Kidney tubule cell (primary cell): ENCODE results near the gene TRIO.

Experiments
- DNase-seq: peaks from one replicate; pipeline ENCODE4 v3.0.0-alpha.2; 2018; ENCODE audit warnings: low spot score

The TRIO gene

DNA sequence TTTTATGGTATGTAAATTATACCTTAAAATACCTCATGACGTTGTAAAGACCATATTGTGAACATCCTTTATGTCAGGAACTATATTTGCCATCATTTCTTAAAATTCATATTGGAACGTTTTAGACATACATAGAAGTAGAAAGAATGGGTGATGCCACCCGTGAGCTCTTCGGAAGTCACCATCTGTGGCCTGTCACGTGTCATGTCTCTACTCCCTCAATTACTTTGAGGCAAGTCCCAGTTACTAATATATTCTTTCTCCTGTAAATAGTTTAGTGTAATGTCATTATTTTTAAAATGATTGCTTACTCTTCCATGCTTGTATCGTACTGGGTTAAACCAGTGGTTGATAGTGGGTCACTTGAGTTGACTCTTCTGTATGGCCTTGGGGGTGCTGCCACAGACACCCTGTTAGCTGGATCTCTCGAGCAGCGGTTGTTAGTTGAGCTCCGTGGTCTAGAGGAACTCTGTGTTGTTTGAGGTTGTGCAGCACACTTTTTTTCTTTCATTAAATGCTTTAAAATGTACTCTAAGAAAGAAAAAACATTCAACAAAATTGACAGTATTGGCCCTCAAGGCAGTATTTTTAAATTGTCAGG lies 66.2 kb downstream of the TRIO start:
- DNase-seq = no peak

DNA sequence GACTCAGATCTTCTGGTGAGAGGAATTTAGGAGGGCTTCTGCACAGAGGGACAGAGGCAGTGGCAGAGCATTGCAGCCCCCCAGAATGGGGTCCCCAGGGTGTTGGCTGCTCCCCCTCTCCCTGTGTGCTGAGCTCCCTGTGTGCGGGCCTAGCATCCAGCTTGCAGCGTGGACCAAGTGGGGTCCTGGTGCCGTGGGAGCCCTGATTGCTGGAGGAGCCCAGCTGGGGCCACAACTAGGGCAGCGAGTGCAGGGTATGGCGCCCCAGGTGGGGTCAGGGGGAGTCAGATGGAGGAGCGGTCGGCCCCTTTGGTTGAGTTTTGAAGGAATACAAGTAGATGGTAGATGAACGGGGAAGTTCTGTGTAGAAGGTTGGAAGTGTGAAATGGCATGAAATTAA lies 66.7 kb downstream of the TRIO start:
- no peak for DNase-seq

DNA sequence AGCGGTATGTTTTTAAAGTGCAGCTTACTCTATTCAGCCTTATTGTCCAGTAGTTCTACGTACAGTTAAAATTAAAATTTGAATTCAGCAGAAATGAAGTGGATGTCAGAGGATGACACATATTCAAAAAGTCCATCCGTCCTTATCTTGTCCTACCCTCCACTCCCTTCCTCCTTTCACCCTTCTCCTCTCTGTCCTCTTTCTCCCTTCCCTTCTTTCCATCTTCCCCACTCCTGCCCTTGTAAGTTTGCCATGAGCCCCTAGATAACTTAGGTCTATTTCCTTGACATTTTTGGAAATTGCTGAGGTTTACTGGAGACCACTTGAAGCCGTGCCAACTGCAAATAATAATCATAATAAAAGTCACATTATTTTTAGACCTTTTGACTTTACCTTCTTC lies 67.6 kb downstream of the TRIO start:
- no peak for DNase-seq

DNA sequence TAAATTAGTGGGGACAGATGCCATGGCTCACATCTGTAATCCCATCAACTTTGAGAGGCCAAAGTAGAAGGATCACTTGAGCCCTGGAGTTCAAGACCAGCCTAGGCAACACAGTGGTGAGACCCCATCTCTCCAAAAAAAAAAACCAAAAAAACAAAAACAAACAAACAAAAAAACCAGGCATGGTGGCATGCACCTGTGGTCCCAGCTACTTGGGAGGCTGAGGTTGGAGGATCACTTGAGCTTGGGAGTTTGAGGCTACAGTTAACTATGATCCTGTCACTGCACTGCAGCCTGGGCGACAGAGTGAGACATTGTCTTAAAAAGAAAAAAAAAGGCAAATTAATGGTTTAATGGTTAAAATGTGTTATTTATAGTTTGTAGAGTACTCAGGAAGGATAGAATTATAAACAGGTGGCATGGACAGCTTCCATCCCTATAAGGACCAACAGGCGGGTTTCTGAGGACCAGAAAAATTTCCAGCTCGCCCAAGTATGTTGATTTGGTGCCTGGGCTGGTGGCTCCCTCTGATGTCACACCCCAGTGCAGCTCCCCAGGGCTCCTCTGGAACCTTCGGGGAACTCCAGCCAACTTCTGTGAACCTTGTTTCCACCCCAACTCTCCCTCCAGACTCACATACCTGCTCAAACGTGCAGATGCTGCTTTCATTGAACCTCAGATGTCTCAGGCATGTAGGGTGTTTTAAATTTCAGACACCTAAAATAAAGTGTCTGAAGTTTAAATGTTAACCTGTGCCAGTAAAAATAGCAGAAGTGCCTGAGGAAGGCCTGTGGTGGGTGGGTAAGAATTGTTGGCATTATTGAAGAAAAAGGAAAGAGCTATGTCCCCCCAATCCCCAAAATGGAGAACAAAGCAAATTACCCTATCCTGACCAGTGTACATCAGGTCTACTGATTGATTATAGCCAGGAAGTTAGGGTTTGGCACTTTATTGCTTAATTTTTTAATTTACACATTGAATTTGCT lies 69.0 kb downstream of the TRIO start:
- DNase-seq = peak; percentile 38

DNA sequence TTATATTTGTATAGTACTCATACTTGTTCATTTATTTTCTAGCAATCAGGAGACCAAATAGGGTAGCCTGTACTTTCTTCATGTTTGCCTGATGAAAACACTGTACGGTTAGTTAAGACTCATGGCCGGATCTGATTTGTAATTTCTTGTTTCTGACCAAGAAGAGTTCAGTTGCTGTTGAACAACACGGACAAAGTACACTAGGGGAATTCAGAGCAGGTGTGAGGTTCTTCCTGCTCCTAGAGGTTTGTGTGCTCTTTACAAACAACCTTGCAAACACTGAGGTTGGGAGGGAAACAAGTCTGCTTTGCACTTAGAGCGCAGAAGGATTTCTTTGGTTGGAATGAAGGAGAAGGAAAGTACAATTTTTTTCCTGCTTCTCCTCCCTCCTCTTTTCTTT lies 69.7 kb downstream of the TRIO start:
- DNase-seq = peak; percentile 38

DNA sequence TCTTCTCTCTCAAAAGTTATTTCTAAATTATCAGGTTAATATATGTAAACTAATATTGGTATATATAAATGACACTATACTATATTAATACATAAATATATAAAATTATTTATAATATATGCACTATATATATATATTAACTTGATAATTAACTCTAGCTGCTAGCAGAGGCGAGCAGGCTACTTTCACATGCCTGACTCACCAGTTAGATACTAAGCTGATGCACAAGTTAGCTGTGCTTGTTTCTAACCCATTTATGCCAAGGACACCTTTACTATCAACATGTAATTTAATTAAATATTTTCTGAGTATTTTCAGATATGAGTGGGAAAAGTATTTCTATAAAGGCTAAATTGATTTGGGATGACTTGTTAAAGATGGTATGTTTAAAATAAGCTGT lies 70.1 kb downstream of the TRIO start:
- peak; percentile 36 for DNase-seq

DNA sequence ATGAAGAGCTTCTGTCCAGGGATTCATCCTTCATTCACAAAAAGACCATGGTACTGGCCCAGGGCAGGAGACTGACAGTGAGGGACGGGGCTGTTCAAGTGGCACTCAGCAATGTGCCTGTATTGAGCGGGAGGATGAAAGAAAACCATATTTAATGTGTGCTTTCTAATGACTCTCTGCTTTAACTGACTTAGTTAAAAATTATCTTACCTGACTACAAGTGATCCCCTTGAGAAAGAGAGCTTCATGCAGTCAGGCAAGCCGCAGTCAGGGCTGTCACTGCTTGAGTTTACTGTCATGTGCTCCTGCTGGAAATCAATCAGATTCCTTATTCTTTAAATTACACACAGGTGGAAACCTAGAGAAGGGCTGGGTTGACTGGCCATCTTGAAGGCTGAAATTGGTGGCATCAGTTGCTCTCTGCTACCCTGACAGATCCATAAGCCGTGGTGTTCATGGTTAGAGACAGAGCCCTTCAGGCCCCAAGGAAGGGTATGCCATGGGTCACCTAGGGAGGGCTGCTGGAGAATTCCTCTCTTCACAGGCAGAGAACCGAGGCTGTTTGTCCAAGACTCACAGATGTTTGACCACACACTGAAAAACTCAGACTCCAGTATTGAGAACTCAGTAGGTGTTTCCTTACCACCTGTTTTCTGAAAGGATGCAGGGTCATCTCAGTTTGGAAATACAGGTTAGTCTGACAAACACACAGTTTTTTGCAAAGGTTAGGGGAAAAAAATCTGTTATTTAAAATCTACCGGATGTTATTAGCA lies 70.9 kb downstream of the TRIO start:
- DNase-seq = peak; percentile 56

DNA sequence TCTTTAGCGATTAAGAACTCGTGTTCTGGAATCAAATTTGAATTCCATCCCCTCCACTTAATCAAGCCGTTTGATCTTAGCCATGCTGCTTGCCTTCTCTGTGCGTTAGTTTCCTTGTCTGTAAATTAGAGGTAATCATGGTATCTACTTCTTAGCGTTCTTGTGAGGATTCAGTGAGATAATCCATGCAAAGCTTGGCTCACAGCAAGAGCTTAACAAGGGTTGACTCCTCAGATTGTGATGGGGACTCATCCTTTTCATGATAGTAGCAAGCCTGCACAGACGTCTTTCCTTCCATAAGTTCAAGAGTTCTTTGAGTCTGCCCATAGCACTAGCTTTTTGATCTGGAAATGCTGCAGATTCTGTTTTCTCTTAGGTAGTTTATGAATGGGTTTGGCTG lies 72.8 kb downstream of the TRIO start:
- no peak for DNase-seq

DNA sequence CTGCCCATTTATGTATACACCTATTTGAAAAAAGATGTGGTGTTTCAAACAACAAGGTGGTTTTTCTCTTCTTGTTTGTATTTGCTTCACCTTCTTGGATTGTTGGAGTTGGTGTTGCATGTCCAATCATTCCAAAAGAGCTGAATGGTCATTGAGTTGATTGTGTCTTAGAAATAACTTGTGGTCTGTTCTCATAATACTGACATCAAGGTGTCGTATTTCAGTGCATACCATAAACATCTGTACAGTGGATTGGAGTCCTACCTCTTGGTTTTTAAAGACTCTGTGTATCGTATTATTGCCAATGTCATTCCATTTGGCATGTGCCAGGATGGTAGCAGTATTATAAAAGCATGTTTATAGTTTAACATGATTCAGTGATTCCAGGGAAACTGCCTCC lies 73.2 kb downstream of the TRIO start:
- no peak for DNase-seq

DNA sequence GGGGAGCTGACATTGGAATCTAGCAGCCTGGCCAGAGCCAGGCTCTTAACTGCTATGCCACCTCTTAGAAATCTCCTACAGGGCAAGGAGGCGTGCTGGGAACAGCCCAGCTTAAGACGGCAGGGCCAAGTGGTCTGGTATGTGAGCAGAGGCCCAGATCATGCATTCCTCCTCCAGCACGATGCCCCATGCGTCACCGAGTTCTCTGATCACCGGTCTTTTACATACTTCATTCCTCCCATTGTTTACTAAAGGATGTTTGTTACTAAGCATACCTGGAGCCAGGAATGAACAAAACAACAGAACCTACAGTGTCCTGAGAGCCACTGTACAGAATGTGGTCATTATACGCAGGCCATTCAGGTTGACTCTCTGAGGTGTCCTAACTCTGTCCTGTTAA lies 73.8 kb downstream of the TRIO start:
- peak; percentile 84 for DNase-seq

DNA sequence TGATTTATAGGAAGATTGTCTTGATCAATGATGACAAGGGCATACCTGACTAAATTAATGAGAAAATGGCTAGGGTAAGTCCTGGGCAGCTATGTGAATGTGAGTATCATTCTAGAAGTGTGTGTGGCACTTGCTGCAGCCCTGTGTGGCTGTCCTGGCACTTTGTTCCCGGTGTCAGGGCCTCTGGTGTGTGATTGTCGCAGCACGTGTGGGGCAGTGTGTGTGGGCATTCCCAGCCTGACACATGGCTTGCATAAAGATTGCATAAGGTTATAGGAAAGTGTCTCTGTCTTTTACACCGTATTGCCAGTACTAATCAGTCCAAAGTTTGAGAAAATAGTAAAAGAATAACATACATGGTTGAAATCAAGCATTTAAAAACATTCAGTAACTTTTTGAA lies 74.4 kb downstream of the TRIO start:
- no peak for DNase-seq

DNA sequence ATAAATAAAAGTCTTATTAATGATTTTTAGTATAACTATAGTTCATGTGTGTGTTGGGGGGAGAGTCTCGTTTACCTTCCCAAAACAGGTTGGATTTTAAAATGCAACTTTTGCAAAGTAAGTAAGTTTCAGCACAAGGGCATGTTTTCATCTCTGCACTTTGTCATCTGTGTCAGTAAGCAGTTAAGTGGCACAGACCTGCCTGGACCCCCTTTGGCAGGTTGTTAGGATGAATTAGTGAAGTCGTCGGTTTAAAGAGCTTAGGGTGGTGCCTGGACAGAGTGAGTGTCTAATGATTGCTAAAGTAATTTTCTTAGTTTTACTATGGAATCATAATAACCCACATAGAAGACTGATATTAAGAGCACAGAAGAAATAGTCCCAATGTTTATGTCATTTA lies 74.9 kb downstream of the TRIO start:
- DNase-seq = no peak

DNA sequence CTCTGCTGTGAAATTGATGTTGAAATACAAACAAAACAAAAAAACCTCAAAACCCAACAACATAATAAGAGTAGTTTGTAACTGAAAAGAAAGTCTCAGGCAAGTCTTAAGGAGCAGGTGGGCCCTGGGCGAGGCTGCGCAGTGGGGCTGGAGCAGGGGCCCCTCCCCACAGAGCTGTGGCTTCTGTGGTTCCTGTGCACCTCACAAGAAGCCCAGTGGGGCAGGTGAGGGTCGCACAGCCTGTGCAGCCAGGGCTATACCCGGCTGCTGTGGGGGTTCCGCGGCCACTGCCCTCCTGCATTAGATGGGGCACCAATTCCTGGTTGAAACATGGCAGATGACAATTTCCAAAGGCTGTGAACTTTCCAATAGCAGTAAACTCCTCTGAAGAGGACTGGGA lies 75.3 kb downstream of the TRIO start:
- no peak for DNase-seq

DNA sequence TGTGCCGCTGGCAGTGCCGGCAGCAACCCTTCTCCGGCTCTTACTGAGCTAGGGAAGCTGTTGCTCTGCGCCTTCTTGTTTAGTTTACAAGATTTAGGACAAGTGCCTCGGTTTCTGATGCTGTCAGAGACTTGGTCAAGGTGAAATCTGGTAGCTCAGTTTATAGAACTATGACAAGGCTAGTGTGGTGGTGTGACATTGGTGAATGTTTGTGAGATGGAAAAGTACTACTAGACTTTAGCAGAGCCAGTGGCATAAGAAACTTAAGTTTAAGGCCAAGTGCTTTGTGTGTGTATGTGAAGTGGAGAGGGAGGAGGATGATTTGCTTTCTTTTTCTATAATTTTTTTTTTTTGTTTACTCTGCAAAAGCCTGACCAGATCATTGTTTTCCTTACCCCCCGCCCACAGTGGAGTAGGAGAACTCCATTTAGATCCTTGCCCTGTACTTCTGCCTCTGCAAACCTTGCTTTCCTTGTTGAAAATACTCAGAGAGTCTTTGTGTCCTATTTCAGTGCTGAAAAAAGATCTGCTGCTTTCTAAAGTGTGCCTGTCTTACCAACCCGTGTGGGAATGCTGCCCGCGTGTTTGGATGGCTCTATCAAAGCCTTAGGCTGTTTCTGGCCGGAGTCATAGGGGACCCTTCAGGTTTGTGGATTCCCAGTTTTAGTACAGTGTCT lies 75.9 kb downstream of the TRIO start:
- no peak for DNase-seq

DNA sequence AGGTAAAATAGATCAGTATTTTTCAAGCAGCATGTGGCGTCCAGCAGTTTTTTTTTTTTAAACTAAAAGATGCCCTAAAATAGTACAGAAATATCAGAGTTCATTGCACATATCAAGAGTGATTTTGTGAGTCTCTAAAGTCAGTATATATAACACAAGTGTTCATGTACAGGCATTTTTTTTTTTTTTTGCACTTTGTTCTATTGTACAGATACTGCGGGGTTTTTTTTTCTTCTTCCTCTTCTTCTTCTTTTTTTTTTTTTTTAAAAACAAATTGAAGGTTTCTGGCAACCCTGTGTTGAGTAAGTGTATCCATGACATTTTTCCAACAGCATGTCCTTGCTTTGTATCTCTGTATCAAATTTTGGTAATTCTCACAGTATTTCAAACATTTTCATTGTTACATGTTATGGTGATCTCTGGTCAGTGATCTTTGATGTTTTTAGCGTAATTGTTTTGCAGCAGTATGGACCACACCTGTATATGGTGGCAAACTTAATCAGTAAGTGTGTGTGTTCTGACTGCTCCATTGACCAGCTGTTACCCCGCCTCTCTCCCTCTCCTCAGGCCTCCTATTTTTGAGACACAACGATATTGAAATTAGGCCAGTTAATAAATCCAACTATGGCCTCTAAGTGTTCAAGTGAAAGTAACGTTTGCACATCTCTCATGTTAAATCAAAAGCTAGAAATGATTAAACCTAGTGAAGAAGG lies 76.8 kb downstream of the TRIO start:
- no peak for DNase-seq

DNA sequence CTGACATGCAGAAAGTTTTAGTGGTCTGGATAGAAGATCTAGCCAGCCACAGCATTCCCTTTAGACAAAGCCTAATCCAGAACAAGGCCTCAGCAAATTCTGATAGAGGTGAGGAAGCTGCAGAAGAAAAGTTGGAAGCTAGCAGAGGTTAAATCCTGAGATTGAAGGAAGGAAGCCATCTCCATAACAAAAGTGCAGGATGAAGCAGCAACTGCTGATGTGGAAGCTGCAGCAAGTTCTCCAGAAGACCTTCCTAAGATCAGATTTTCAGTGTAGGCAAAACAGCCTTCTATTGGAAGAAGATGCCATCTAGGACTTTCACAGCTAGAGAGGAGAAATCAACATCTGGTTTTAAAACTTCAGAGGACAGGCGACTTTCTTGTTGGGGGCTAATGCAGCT lies 77.5 kb downstream of the TRIO start:
- DNase-seq = no peak

DNA sequence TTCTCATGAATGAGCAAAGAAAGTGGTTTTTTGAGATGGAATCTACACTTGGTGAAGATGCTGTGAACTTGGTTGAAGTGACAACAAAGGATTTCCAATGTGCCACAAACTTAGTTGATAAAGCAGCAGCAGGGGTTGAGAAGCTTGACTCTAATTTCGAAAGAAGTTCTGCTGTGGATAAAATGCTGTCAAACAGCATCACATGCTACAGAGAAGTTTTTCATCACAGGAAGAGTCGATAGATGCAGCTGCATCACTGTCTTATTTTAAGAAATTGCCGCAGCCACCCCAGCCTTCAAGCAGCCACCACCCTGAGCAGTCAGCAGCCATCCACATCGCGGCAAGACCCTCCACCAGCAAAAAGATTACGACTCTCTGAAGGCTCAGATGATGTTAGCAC lies 78.6 kb downstream of the TRIO start:
- DNase-seq = no peak

DNA sequence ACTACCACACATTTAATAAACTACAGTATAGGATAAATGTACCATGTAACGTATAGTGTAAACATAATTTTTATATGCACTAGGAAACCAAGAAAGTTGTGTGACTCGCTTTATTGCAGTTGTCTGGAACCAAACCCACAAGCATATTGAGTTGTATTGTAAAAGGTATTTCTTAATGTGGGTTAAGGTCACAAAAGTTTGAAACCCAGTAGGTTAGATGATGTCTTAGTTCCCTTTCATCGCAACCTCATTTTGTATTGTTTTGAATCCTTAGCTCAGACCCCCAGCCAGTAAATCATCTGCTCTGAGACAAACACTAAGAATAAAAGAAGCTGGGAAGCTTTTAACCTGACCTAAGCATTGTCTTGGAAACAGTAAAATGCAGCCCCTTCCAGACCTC lies 79.1 kb downstream of the TRIO start:
- DNase-seq = no peak

DNA sequence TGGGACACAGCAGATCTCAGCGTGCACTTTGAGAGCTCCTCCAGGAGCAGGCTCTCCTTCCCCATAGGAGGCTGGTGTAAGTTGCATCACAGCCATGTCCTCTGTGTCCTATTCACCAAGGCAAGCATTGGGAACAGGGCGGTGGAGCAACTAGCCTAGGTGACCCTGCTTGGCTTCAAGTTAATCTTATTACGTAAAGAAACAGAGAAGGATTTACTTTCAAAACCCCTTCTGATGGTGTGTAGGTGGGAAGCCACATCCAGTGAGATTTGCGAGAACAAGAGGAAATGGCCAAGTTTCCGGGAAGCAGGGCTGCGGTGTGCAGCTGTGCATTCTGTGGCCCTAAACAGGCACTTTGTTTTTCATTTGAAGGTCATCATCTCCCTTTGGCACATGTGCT lies 80.2 kb downstream of the TRIO start:
- DNase-seq = no peak

DNA sequence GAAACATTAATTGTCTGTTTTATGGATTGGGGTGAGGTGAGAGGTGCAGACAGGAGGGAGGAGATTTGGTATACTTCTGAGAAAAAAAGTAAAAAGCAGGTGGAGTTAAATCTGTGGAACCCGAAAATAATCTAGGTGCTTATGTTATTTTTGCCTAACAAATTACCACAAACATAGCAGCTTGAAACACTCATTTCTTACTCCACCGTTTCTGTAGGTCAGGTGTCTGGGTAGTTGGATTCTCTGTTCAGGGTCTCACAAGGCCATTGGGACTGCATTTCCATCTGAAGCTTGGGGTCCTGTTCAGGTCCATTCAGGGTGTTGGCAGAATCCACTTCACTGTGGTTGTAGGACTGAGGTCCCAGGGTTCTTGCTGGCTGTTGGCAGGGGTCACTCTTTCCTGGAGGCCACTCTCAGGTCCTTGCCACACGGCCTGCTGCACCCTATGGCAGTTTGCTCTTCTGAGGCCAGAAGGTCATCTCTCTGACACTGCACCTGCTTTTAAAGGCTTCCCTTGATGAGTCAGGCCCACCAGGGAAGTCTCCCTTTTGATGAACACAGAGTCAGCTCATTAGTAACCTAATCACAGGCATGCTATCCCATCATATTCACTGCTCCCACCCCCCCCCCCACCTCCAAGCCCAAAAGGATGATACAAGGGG lies 82.2 kb downstream of the TRIO start:
- peak; percentile 36 for DNase-seq

DNA sequence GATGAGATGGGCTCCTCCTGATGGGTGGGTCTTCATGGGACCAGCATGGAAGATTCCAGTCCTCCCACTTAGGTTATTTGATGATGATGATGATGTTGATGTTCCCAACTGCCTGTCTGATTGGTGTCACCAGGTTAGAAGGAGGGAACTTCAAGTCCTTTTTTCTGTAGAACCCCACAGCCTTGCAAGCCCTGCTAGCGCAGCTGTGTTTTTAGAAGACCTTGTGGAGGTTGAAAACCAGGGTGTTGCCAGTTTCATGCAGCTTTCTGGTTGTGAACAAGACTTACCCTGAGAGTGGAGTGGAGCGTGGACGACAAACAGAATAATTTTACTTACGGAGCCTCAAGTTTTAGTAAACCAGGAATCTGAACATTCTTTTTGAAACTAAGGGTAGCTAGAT lies 83.0 kb downstream of the TRIO start:
- DNase-seq = no peak
